ENCODE results near the gene CAVIN3.

Gene CAVIN3

DNA sequence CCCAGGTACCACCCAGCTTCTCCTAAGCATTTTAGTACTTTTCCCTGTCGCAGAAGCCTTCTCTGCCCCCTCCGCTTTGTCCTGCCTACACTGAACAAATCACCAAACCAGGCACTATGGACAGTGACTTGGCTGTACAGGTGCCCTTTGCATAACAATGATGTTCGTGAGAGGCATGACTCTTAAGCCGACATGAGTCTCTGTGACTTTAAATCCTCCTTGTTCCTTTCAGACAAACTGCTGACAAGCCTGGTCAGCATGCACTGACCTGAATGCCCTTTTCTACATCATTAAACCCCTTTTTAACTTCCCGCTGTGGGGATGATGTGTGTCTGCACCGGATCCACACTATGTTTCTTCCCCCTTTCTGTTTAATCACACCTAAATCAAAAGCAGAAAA lies 16.6 kb downstream of the CAVIN3 start:
- no peak overlapping the region for H3K4me3 ChIP-seq (ENCODE audit: low read depth, low read length)
- H3K36me3 ChIP-seq (ENCODE audit: control insufficient read depth, insufficient read depth, low read length), result no peaks in the 10 kb centered on the region
- no peak overlapping the region for H3K4me2 ChIP-seq (ENCODE audit: low read length)
- no peaks in the 10 kb centered on the region for H3K79me2 ChIP-seq
- TF ChIP-seq, protein P1, sequence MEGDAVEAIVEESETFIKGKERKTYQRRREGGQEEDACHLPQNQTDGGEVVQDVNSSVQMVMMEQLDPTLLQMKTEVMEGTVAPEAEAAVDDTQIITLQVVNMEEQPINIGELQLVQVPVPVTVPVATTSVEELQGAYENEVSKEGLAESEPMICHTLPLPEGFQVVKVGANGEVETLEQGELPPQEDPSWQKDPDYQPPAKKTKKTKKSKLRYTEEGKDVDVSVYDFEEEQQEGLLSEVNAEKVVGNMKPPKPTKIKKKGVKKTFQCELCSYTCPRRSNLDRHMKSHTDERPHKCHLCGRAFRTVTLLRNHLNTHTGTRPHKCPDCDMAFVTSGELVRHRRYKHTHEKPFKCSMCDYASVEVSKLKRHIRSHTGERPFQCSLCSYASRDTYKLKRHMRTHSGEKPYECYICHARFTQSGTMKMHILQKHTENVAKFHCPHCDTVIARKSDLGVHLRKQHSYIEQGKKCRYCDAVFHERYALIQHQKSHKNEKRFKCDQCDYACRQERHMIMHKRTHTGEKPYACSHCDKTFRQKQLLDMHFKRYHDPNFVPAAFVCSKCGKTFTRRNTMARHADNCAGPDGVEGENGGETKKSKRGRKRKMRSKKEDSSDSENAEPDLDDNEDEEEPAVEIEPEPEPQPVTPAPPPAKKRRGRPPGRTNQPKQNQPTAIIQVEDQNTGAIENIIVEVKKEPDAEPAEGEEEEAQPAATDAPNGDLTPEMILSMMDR (IDR thresholded peaks at IDR 0.05), result no peak
- H3K9ac ChIP-seq, result no peak overlapping the region
- H3K27me3 ChIP-seq (ENCODE audit: control insufficient read depth, insufficient read depth, low read length), result no peaks in the 10 kb centered on the region
- H3K4me1 ChIP-seq, result no peaks in the 10 kb centered on the region
- H2AFZ ChIP-seq, result no peak overlapping the region
- no peaks in the 10 kb centered on the region for H3K9me3 ChIP-seq (ENCODE audit: control insufficient read depth, low read length)
- H3K27ac ChIP-seq, result no peak overlapping the region

- no peaks in the 10 kb centered on the region for H3K36me3 ChIP-seq (ENCODE audit: control insufficient read depth, insufficient read depth, low read length)
- no peaks in the 10 kb centered on the region for H3K9me3 ChIP-seq (ENCODE audit: control insufficient read depth, low read length)
- no peaks in the 10 kb centered on the region for H3K79me2 ChIP-seq
- no peak overlapping the region for H2AFZ ChIP-seq
- H3K4me3 ChIP-seq (ENCODE audit: low read depth, low read length), result no peak overlapping the region
- no peaks in the 10 kb centered on the region for H3K27me3 ChIP-seq (ENCODE audit: control insufficient read depth, insufficient read depth, low read length)
- TF ChIP-seq, protein P1 (IDR thresholded peaks at IDR 0.05), result no peak
- H3K27ac ChIP-seq, result no peak overlapping the region
- H3K4me1 ChIP-seq, result no peaks in the 10 kb centered on the region
- H3K4me2 ChIP-seq (ENCODE audit: low read length), result no peak overlapping the region
- H3K9ac ChIP-seq, result no peak overlapping the region
These were observed 19.2 kb downstream of the CAVIN3 start for GRCh38 chr11:6301096-6301495.

DNA sequence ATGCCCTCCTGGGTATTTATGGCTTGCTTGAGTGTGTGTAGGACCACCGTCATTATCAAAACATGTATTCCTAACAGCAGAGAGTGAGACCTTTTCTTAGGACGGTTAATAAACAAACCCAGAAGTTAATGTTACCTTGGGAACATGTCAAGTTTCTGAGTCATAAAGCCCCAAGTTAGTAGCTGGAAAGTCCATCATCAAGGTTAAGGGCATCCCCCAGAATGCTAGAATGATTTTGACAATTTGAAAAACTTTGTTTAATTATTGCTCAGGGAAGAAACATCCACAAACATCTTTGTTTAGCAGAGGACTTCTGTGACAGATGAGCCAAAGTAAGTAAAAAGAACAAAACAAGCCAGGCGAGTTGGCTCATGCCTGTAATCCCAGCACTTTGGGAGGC lies 20.0 kb downstream of the CAVIN3 start:
- Histone ChIP-seq H3K27ac (no peak overlapping the region), H3K9me3 (ENCODE audit: control insufficient read depth, low read length) (no peaks in the 10 kb centered on the region), H3K79me2 (no peaks in the 10 kb centered on the region), H3K4me2 (ENCODE audit: low read length) (no peak overlapping the region), H3K4me3 (ENCODE audit: low read depth, low read length) (no peak overlapping the region), H3K4me1 (no peaks in the 10 kb centered on the region), H2AFZ (no peak overlapping the region), H3K27me3 (ENCODE audit: control insufficient read depth, insufficient read depth, low read length) (no peaks in the 10 kb centered on the region), H3K9ac (no peak overlapping the region), H3K36me3 (ENCODE audit: control insufficient read depth, insufficient read depth, low read length) (no peaks in the 10 kb centered on the region)
- TF ChIP-seq, protein P1 (IDR thresholded peaks at IDR 0.05), result no peak

DNA sequence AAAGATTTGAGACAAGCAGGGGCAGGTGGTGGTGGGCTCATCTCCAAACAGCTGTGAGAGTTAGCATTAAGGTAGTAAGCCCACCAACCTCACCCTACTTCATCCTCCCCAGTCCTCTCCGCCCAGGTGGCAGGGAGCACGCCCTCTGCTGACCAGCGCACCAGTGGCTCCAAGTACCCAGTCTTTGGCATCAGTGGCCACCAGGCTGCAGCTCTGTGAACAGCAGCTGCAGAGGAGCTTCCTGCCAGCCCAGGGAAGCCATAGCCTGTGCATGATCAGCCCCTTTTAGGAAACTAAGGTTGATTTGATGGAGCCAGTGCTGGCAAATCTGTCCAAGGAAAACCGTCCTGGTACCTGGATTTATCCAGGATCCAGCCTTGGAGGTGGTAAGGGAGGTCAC lies 21.7 kb downstream of the CAVIN3 start:
- no peak overlapping the region for H3K4me2 ChIP-seq (ENCODE audit: low read length)
- no peaks in the 10 kb centered on the region for H3K36me3 ChIP-seq (ENCODE audit: control insufficient read depth, insufficient read depth, low read length)
- no peak overlapping the region for H3K4me3 ChIP-seq (ENCODE audit: low read depth, low read length)
- H3K27me3 ChIP-seq (ENCODE audit: control insufficient read depth, insufficient read depth, low read length), result no peaks in the 10 kb centered on the region
- TF ChIP-seq, protein P1 (IDR thresholded peaks at IDR 0.05), result peak; percentile 26
- H3K9me3 ChIP-seq (ENCODE audit: control insufficient read depth, low read length), result no peaks in the 10 kb centered on the region
- H3K79me2 ChIP-seq, result no peaks in the 10 kb centered on the region
- no peak overlapping the region for H3K9ac ChIP-seq
- H3K4me1 ChIP-seq, result no peaks in the 10 kb centered on the region
- H2AFZ ChIP-seq, result no peak overlapping the region
- no peak overlapping the region for H3K27ac ChIP-seq

DNA sequence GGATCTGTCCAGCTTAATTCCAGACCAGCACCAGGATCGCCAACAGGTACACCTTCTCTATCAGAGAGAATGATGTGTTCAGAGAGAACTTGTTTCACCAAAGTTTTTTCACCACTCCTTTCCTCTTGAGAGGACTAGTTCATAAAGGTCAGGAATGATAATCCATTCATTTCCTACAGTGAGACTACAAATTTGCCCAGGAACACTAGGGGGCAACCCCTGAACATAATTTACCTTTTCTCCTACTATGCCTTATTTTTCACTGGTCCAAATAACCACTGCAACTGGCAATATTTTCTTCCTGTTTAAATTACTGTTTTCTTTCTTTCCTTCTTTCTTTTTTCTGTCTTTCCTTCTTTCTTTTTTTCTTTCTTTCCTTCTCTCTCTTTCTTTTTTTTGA lies 22.5 kb downstream of the CAVIN3 start:
- TF ChIP-seq, protein P1 (IDR thresholded peaks at IDR 0.05), result peak; percentile 10
- no peaks in the 10 kb centered on the region for H3K4me1 ChIP-seq
- H3K9me3 ChIP-seq (ENCODE audit: control insufficient read depth, low read length), result no peaks in the 10 kb centered on the region
- no peak overlapping the region for H3K4me2 ChIP-seq (ENCODE audit: low read length)
- no peak overlapping the region for H3K4me3 ChIP-seq (ENCODE audit: low read depth, low read length)
- no peak overlapping the region for H2AFZ ChIP-seq
- no peaks in the 10 kb centered on the region for H3K36me3 ChIP-seq (ENCODE audit: control insufficient read depth, insufficient read depth, low read length)
- no peak overlapping the region for H3K9ac ChIP-seq
- no peak overlapping the region for H3K27ac ChIP-seq
- H3K79me2 ChIP-seq, result no peaks in the 10 kb centered on the region
- H3K27me3 ChIP-seq (ENCODE audit: control insufficient read depth, insufficient read depth, low read length), result no peaks in the 10 kb centered on the region

Measured in parathyroid adenoma (tissue), 2 donors.